HG03378 (cell line): ENCODE measurements around the gene LRP1-AS.

ENCODE experiments used
- ATAC-seq: cut with Tn5 transposase; IDR thresholded peaks from one replicate; pipeline ENCODE4 v1.9.1; 2021; ENCODE audit warnings: mild to moderate bottlenecking, moderate library complexity; ENCODE audit not compliant: unreplicated experiment

LRP1-AS gene

GRCh38 chr12:57180321-57180989 is 33.0 kb upstream of the LRP1-AS start:
- no peak for ATAC-seq

DNA sequence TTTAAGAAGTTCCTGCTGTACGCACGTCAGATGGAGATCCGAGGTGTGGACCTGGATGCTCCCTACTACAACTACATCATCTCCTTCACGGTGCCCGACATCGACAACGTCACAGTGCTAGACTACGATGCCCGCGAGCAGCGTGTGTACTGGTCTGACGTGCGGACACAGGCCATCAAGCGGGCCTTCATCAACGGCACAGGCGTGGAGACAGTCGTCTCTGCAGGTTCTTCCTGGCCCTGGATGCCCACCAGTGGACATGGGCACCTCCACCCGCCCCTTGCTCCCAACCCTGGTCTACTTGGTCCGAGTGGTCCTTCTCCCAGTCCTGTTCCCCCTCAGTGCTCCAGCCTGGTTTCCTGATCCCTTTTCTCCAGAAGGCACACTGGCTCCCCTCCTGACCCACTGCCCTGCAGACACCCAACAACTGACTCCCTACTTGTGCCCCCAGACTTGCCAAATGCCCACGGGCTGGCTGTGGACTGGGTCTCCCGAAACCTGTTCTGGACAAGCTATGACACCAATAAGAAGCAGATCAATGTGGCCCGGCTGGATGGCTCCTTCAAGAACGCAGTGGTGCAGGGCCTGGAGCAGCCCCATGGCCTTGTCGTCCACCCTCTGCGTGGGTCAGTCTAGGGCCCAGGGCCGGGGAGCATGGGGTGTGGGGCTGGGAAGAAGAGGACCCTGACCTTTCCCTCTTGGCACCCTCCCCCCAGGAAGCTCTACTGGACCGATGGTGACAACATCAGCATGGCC is 32.1 kb upstream of the LRP1-AS start:
- ATAC-seq: no peak

- ATAC-seq: no peak
These were observed 30.8 kb upstream of the LRP1-AS start for GRCh38 chr12:57178213-57178612.

GRCh38 chr12:57177354-57177753 is 29.9 kb upstream of the LRP1-AS start:
- ATAC-seq: no peak

GRCh38 chr12:57176846-57177245 is 29.4 kb upstream of the LRP1-AS start:
- no peak for ATAC-seq

- ATAC-seq: no peak
These were observed 28.7 kb upstream of the LRP1-AS start for GRCh38 chr12:57176139-57176477.

GRCh38 chr12:57175428-57176138 is 28.2 kb upstream of the LRP1-AS start:
- no peak for ATAC-seq

DNA sequence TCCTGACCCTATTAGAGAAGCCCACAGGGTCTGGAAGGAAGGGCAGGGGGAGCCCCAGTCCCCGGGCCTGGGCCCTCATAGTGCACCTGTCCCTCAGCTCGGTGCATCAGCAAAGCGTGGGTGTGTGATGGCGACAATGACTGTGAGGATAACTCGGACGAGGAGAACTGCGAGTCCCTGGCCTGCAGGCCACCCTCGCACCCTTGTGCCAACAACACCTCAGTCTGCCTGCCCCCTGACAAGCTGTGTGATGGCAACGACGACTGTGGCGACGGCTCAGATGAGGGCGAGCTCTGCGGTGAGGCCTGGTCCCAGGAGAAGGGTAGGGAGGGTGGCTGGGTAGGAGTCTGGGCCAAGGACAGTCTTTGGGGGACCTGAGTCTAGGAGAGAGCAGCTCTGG is 26.3 kb upstream of the LRP1-AS start:
- ATAC-seq: no peak

DNA sequence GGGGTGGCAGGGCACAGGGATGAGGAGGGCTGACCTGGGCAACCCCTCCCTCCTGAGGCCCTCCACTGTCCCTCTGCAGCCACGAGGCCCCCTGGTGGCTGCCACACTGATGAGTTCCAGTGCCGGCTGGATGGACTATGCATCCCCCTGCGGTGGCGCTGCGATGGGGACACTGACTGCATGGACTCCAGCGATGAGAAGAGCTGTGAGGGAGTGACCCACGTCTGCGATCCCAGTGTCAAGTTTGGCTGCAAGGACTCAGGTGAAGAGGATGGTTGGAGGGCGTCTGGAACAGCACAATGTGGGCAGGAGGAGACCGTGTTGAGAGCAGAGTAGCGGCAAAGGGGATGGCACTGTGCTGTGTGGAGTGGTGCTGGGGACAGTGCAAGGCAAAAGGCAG is 25.7 kb upstream of the LRP1-AS start:
- no peak for ATAC-seq

DNA sequence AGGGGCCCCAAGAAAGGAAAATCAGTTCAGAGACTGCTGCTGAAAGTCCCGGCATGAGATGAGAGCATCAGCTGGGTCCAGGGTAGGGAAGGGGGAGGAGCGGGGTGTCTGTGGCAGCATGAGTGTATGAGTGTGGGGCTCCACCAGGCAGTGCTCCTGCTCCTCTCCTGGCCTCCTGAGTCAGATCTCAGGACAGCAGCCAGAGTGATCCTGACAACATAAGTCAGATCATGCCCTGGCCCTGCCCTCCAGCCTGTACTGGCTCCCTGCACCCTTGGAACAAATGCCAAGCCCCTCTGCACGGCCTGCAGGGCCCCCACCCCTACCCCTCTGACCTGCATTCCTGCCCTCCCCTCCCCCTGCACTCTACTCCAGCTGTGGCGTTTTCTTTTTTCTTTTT is 24.2 kb upstream of the LRP1-AS start:
- ATAC-seq: no peak

DNA sequence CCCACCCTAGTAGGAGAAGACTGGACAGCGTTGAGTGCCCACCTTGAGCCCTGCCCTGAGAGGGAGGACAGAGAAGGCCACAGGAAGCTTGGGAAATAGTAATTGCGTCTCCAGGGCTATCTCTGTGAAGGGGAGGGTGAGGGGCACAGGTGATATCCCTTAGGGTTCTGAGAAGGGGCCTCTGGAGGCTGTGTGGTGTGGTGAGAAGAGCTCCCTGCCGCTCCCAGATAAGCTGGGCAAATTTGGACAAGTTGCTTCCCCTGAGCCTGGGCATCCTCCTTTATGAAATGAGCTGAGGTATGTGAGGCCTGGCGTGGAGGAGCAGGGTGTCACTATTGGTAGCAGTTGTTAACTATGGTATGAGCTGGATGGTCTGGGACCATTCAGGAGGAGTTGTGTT is 23.5 kb upstream of the LRP1-AS start:
- no peak for ATAC-seq

GRCh38 chr12:57170408-57170807 is 23.0 kb upstream of the LRP1-AS start:
- no peak for ATAC-seq

DNA sequence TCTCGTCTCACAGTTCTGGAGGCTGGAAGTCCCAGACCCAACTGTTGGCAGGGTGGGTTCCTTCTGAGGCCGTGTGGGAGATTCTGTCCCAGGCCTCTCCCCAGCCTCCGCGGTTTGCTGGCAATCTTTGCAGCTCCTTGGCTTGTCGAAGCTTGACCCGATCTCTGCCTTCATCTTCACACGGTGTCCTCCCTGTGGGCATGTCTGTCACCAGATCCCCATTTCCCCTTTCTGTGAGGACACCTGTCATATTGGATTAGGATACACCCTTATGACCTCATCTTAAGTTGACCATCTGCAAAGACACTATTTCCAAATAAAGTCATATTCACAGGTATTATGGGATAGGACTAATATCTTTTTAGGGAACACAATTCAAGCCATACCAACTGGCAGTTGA is 22.6 kb upstream of the LRP1-AS start:
- no peak for ATAC-seq

DNA sequence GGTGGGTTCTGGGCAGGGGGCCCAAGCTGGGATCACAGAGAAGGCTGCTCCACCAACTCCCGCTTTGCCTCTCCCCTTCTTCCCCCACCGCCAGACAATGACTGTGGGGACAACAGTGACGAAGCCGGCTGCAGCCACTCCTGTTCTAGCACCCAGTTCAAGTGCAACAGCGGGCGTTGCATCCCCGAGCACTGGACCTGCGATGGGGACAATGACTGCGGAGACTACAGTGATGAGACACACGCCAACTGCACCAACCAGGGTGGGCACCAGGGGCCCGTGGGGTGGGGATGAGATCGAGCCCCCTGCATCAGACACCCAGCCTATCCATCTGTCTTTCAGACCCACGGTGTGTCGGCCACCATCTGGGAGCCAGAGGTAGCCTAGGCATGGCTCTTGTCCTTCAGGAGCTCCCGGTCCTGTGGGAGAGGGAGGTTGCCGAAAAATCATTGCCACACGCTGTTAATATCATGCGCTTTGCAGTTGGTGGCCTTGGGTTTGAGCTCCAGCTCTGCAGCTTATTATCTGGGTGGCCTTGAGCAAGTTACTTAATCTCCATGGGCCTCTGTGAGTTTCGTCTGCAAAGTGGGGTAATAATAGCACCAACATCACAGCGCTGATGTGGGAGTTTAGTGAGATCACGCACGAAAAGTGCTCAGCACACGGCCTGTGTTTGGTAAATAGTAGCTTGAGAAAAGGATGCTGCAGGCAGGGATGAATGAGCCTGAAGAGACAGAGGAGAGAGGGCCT is 21.8 kb upstream of the LRP1-AS start:
- no peak for ATAC-seq

GRCh38 chr12:57168058-57168457 is 20.6 kb upstream of the LRP1-AS start:
- no peak for ATAC-seq

DNA sequence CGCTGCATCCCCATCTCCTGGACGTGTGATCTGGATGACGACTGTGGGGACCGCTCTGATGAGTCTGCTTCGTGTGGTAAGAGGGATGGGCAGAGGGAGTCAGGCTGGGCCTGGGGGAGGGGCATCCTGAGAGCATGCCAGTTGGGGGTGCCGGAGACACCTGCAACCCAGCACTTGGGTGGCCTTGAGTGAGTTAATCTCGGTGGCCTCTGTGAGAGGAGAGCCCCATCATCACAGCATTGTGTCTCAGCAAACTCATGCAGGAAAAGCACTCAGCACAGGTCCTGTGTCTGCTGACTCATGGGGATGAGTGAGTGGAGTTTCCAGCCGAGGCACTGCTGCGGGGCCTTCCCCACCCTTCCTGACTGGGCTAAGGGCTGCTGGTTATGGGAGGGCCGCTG is 19.6 kb upstream of the LRP1-AS start:
- no peak for ATAC-seq

- ATAC-seq: no peak
These were observed 18.3 kb upstream of the LRP1-AS start for GRCh38 chr12:57165741-57166140.

DNA sequence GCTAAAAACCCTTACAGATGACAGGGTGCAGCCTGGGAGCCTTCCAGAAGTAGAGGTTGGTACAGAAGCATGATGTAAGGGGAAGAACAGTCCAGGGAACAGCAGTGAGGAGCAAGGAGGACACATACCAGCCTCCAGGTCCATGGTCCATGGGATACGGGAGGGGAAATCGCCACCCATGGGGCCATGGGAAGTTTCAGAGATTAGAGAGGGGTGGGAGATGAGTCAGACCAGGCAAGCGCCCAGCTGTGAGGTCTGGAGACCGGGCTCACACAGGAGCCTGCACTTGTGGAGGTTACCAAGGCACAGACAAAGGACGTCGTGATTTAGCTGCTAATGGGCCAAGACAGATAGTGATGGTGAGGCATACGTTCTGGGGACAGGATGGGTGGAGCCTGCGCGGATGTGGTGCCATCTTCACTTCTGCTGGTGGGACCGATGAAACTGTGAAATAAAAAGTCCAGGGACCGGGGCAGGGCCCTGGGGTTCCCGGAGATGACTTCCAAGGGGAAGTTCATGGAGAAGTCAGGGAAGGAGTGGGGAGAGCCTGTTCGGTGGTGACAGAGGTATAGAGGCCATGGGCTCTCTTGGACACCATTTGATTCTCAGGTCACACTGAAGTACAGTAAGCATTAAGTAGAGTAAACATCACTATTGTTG is 17.7 kb upstream of the LRP1-AS start:
- no peak for ATAC-seq

- ATAC-seq: no peak
These were observed 17.0 kb upstream of the LRP1-AS start for GRCh38 chr12:57164454-57164853.

DNA sequence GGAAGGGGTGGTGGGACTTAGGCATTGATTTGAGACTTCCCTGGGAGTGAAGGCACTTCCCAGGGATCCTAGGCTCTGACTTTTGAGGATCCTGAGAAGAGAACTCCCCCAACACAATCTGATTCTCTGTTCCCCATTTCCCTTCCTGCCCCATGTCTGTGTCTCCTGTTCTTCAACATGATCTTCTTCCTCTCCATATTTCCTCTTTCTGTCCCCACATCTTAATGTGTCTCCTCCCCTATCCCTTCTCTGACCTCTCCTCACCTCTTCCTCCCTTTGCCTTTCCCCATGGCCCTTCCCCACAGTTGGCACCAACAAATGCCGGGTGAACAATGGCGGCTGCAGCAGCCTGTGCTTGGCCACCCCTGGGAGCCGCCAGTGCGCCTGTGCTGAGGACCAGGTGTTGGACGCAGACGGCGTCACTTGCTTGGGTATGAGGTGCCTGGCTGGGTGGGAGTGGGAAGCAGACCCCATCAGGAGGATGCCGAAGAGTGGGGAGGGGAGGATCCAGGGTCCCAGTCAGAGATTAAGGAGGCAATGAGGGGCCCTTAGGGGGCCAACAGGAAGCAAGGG is 15.2 kb upstream of the LRP1-AS start:
- no peak for ATAC-seq

DNA sequence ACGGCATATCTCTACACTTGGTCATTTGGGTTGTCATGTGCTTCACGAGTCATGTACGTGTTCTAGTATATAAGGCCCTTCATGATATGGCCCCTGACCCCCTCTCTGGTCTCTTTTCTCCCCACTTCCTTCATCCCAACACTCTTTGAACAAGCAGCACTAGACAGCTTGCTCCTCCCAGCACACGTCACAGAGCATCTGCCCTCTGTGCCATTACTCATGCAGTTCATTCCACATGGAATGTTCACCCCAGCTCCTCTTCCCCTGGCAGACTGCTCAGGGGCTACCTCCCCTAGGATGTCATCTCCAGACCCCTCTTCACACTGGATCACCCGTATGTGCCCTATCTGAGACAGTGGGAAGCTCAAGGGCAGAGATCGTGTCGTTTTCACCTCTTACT is 14.1 kb upstream of the LRP1-AS start:
- no peak for ATAC-seq
